GM21423 (cell line): ENCODE results near the gene MEIOSIN.
A peak's percentile ranks its signal among the peaks of the same experiment; 100 is the strongest.
"Not testable (repeated sequence)": the region's sequence is repeated elsewhere in the genome, so short reads cannot be mapped to it uniquely, and the experiment has no call there.

Experiments used
- ATAC-seq: cut with Tn5 transposase; IDR thresholded peaks from one replicate; pipeline ENCODE4 v1.9.1; 2021; ENCODE audit warnings: mild to moderate bottlenecking, moderate library complexity; ENCODE audit not compliant: unreplicated experiment

Gene MEIOSIN

GRCh38 chr19:45733160-45733810, at the start of gene MEIOSIN:
TSS of gene MEIOSIN (plus strand) at chr19:45733439. CDS start at chr19:45735377, 1,938 bp downstream.
- ATAC-seq, result no peak

GRCh38 chr19:45685045-45685444, 48.2 kb upstream of the MEIOSIN start:
- ATAC-seq, result not testable (repeated sequence)

DNA sequence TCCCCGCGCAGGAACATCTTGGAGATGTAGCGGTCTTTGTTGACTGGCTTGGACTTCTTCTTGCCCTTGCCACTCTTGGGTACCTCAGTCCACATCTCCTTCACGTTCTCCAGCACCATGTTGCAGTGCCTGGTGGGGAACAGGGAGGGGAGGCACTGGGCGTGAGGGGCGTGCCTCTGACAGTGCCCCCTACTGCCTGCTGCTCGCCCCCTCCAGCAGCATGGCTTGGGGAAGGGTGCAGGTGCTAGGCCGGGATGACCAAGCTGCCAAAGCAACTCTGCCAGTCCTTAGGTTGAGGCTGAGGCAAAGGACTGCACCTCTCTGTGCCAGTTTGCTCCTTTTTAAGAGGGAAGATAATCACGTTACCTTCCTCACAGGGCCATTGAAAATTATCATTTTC, 45.6 kb upstream of the MEIOSIN start:
- no peak for ATAC-seq

- ATAC-seq, result peak; percentile 48
Measured at GRCh38 chr19:45691516-45692186, 41.6 kb upstream of the MEIOSIN start, which contains the start of gene SNRPD2. TSS of gene SNRPD2 (minus strand) at chr19:45691953. CDS start at chr19:45691888, 65 bp downstream.

DNA sequence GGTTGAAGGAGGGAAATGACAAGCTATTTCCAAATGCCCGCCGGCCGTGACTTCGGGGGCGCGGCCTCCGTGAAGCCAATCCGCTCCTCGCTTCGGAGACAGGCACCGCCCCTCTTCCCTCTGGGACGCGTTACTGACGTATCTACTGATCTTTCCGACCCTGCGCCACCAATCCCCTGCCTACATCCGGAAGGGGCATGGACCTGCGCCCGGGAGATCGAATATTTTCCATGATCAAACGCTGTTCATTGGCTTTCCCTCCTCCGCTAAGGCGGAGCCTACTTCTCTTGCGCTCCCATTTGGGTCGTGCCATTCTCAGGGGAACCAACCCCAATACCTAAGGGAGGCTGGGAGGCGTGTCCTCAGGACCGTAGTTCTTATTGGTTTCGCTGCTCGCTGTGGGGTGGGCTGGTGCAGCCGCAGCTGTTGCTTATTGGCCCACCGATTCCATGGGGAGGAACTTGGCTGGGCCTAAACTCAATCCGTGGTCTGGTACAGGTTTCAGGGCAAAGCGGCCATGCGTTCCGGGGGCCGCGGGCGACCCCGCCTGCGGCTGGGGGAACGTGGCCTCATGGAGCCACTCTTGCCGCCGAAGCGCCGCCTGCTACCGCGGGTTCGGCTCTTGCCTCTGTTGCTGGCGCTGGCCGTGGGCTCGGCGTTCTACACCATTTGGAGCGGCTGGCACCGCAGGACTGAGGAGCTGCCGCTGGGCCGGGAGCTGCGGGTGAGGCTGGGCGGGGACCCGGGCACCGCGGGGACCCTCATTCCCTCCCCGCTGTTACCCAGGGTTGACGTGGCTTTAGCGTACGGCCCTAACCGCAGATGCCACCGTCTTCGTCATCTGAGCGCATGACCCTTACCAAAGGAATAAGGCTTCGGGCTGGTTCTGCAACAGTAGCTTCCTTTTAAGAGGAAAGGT, 40.8 kb upstream of the MEIOSIN start, which contains the start of gene QPCTL:
TSS of gene QPCTL (plus strand) at position 480 of the 919 bp plus-strand sequence. CDS start at position 518, 38 bp downstream.
- peak; percentile 78 for ATAC-seq

GRCh38 chr19:45693106-45693788, 40.0 kb upstream of the MEIOSIN start:
- ATAC-seq, result no peak

DNA sequence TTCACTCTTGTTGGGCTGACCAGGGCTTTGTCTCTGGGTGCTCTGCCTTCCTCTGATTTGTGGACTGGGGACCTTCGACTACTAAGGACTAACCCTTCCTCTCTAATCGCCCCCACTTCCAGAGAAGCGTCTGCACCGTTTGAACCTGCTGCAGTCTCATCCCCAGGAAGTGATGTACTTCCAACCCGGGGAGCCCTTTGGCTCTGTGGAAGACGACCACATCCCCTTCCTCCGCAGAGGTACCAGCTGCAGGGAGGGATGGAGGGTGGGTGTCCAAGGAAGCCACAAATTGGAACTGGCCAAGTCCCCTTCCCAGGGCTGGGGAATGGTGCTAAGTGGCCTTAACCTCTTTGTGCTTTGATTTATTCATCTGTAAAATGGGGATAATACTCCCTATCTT, 31.6 kb upstream of the MEIOSIN start:
- ATAC-seq, result no peak

GRCh38 chr19:45705115-45705514, 28.1 kb upstream of the MEIOSIN start:
- no peak for ATAC-seq

DNA sequence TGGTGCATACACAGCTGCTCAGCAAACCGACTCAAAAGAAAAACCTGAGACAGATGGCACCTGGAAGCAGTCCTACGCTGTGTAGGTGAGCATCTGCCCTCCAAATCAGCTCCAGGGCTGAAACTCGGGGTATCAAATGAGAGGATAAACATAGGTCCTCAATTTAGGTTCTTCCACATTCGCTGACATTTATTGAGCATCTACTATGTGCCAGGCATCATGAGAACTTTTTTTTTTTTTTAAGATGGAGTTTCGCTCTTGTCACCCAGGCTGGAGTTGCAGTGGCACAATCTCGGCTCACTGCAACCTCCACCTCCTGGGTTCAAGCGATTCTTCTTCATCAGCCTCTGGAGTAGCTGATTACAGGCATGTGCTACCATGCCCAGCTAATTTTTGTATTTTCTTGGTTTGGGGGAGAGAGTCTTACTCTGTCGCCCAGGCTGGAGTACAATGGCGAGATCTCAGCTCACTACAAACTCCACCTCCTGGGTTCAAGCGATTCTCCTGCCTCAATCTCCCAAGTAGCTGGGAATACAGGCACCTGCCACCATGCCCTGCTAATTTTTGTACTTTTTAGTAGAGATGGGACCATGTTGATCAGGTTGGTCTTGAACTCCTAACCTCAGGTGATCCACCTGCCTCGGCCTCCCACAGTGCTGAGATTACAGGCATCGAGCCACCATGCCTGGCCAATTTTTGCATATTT, 27.4 kb upstream of the MEIOSIN start:
- ATAC-seq, result peak; percentile 2

GRCh38 chr19:45710356-45711130, 22.7 kb upstream of the MEIOSIN start:
- ATAC-seq, result no peak

DNA sequence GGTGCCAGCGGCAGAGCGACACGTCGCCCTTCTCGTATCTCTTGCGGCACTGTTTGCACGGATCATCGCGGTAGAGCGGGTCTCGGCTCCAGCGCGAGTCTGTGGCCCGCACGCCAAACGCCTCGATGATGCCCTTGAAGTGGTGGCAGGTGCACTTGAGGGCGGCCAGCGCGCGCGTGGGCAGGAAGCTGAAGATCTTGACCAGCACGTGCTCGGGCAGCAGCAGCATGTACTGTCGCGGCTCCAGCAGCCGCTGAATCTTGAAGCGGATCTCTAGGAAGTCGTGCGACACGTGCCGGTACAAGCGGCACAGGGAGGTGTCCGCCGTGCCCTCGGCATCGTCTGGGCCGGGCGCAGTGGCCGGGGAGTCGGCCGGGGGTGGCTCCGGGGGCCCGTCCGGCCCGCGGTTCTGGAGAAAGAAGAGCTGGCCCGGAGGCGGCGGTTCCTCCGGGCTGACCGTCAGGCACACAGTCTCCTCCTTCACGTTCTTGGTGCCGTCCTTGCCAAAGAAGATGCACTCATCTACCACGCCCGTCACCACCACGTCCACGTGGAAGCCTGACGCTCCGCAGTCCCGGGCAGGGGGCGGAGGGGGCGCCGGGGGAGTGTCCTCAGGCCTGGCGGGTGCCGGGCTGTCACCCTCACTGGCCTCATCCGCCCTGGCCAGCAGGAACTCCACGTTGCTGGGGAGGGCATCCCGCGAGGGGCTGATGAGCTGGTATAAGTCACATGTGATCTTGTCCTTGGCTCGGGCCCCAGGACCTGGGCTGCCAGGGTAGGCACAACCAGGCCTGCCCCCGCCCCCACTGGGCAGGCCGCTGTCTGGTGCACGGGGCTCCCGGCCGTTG, 21.2 kb upstream of the MEIOSIN start:
- ATAC-seq, result no peak

GRCh38 chr19:45712699-45713067, 20.6 kb upstream of the MEIOSIN start:
- no peak for ATAC-seq

DNA sequence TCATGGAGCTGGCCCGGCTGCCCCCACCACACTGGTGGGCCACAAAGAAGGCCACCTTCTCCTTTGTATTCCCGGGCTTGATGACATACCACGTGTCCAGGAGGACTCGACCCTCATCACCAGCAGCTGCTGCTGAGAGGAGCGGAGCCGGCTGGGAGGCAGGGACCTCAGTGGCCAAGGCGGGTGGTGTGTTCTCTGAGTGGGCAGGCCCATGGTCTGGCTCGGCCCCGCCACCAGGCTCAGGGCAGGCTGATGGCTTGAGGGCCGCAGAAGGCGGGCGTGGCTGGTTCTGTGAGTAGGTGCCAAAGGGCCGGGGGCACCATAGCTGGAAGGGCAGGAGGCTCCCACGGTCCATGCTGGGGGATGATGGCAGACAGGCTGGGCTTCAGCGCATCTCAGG, 20.1 kb upstream of the MEIOSIN start:
- ATAC-seq, result no peak

- no peak for ATAC-seq
Measured at GRCh38 chr19:45715139-45715538, 18.1 kb upstream of the MEIOSIN start.

DNA sequence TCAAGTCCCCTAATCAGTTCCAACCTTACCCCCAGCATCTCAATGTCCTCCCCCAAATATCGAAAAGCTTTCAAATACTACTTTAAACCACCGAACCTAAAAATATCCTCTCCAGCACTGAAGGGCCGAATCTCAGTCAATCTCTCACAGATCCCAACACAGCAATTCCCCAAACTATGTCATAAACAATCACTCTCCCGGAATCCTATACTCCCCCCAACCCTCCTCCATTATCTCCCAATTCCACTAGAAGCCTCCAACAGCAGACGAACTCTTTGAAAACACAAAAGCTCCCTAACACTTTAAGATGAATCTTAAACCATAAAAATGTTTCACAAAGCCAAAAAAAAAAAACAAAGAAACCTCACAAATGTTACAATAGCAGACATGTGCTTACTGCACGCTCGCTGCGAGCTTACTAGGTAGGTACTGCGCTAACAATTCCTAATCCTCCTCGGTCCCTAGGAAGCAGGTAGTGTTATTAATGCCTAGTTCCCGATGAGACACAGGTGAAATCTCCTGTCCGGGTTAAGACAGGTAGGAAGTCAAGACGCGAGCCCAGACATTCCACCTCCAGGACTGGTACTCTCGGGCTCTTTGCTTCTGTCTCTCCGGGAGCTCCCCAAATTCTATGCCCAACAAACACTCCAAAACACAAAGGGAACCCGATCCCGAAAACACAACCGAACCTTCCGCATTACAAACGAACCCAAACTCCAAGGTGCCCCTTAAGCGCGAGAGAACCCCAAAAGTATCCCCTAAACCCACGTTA, 16.7 kb upstream of the MEIOSIN start:
- no peak for ATAC-seq

- peak; percentile 90 for ATAC-seq
Measured at GRCh38 chr19:45717131-45717982, 15.9 kb upstream of the MEIOSIN start.
